IPS-NIHi11 (cell line): ENCODE measurements around the gene ODAD3.
"Not testable (repeated sequence)": the region's sequence is repeated elsewhere in the genome, so short reads cannot be mapped to it uniquely, and the experiment has no call there.

Source experiments
- DNase-seq: peaks from one replicate; pipeline ENCODE4 v3.0.0; 2012; ENCODE audit warnings: mixed read lengths, low spot score

The ODAD3 gene

GRCh38 chr19:11437955-11438354 is 3.0 kb upstream of the ODAD3 start:
- no peak for DNase-seq

GRCh38 chr19:11435833-11436313 is 952 bp upstream of the ODAD3 start:
- peak; percentile 46 for DNase-seq

- DNase-seq, result no peak
Measured at GRCh38 chr19:11434703-11435056, 241 bp downstream of the ODAD3 start.

- DNase-seq, result not testable (repeated sequence)
Measured at GRCh38 chr19:11433526-11433925, 1.4 kb downstream of the ODAD3 start.

- no peak for DNase-seq
Measured at GRCh38 chr19:11426656-11427055, 8.3 kb downstream of the ODAD3 start.

- peak; percentile 55 for DNase-seq
Measured at GRCh38 chr19:11425719-11426457, 9.0 kb downstream of the ODAD3 start.

- DNase-seq, result no peak
Measured at GRCh38 chr19:11423791-11424181, 11.1 kb downstream of the ODAD3 start.

GRCh38 chr19:11423164-11423790 is 11.6 kb downstream of the ODAD3 start:
- no peak for DNase-seq

GRCh38 chr19:11422163-11423065 is 12.5 kb downstream of the ODAD3 start:
- DNase-seq, result peak; percentile 89

- DNase-seq, result peak; percentile 85
Measured at GRCh38 chr19:11421371-11422098, 13.4 kb downstream of the ODAD3 start.

- peak; percentile 37 for DNase-seq
Measured at GRCh38 chr19:11420429-11421370, 14.2 kb downstream of the ODAD3 start.

GRCh38 chr19:11418549-11419506 is 16.1 kb downstream of the ODAD3 start, which contains the start of gene RGL3:
TSS of gene RGL3 (minus strand) at chr19:11419314. CDS start at chr19:11419278, 36 bp downstream.
- DNase-seq, result peak; percentile 75

- DNase-seq, result no peak
Measured at GRCh38 chr19:11418094-11418548, 16.8 kb downstream of the ODAD3 start.

- DNase-seq, result no peak
Measured at GRCh38 chr19:11416346-11417052, 18.4 kb downstream of the ODAD3 start.

GRCh38 chr19:11414544-11414943 is 20.4 kb downstream of the ODAD3 start:
- DNase-seq, result no peak

- no peak for DNase-seq
Measured at GRCh38 chr19:11410682-11411081, 24.2 kb downstream of the ODAD3 start.

- no peak for DNase-seq
Measured at GRCh38 chr19:11408591-11408990, 26.3 kb downstream of the ODAD3 start.

- not testable (repeated sequence) for DNase-seq
Measured at GRCh38 chr19:11406703-11407236, 28.2 kb downstream of the ODAD3 start.
